K562 (cell line): ENCODE data around the gene WDR91.

Experiments used
- ELF4 ChIP-seq: fragments of 450-650 bp; formaldehyde crosslinking; IDR thresholded peaks from 2 replicates; pipeline ENCODE4 v1.4.0; 2022; ENCODE audit warnings: missing genetic modification characterization
- ELK3 ChIP-seq: fragments of 450-650 bp; formaldehyde crosslinking; IDR thresholded peaks from 2 replicates; pipeline ENCODE4 v1.4.0; 2020; ENCODE audit warnings: mild to moderate bottlenecking
- FOXA3 ChIP-seq, 2 experiments: fragments of 450-650 bp in 1 of 2; sonication (generic) in 1 of 2; formaldehyde crosslinking; IDR thresholded peaks in 1 of 2; conservative IDR thresholded peaks in 1 of 2; 2 replicates each; pipeline versions ENCODE4 v1.4.0 to v1.8.0; 2020 to 2022; ENCODE audit warnings: mild to moderate bottlenecking in 2 of 2, missing genetic modification reagents in 1 of 2
- MXI1 ChIP-seq: IDR thresholded peaks from 2 replicates; pipeline ENCODE4 v1.6.1; 2011; ENCODE audit warnings: low read depth, mild to moderate bottlenecking, improper control_type of control experiment, low read length
- ZNF668 ChIP-seq: fragments of 250-450 bp; sonication (Bioruptor Pico); IDR thresholded peaks from 2 replicates; pipeline ENCODE4 v1.8.0; 2022; ENCODE audit warnings: mild to moderate bottlenecking, inconsistent platforms
- TF ChIP-seq, protein P1 (sequence below), 3 experiments: IDR thresholded peaks in 2 of 3; conservative IDR thresholded peaks in 1 of 3; 2 replicates each; pipeline ENCODE4 v1.5.1; 2011 to 2012; ENCODE audit warnings: low read length in 3 of 3, mild to moderate bottlenecking in 3 of 3, control low read depth in 2 of 3, improper control_type of control experiment in 1 of 3, inconsistent platforms in 1 of 3, low read depth in 1 of 3, mixed read lengths in 1 of 3, moderate library complexity in 1 of 3; ENCODE audit not compliant: insufficient read depth in 2 of 3
- TF ChIP-seq, protein P2 (sequence below), 2 experiments: fragments of 450-650 bp; formaldehyde crosslinking in 1 of 2; IDR thresholded peaks; 2 replicates each; pipeline versions ENCODE4 v1.4.0 to v1.6.1; 2014 to 2020; ENCODE audit warnings: mild to moderate bottlenecking in 2 of 2, borderline replicate concordance in 1 of 2, low read depth in 1 of 2

DNA sequence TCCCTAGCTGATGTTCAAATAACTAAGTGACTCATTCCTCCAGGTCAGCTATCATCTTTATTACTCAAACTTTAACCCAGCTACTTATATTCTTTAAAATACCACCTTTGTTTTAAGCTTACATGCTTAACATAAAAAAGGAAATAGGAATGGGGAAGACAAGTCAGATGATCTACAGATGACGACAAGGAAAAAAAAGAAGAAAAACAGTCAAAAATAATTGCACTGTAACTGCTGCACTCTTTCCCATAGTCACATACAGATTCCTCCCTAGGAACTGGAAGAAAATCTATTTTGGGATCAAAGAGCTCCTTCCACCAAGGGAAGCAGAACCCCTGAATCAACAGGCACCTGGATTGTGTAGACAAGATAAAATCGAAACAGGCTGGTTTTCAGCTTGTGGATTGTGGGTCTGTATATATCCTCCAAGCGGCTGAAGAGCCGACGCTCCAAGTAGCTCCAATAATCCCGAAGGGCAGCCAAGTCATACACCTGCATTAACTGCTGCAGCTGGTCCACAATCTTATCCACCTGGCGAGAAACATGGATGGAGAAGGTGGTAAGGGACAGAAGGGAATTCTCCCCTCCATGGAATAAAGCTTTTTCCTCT, 2.0 kb downstream of the WDR91 start:
- no peak for TF ChIP-seq ELF4 (CRISPR knock-in tag)
- no peak for TF ChIP-seq ZNF668 (CRISPR knock-in tag)
- TF ChIP-seq, protein P1, sequence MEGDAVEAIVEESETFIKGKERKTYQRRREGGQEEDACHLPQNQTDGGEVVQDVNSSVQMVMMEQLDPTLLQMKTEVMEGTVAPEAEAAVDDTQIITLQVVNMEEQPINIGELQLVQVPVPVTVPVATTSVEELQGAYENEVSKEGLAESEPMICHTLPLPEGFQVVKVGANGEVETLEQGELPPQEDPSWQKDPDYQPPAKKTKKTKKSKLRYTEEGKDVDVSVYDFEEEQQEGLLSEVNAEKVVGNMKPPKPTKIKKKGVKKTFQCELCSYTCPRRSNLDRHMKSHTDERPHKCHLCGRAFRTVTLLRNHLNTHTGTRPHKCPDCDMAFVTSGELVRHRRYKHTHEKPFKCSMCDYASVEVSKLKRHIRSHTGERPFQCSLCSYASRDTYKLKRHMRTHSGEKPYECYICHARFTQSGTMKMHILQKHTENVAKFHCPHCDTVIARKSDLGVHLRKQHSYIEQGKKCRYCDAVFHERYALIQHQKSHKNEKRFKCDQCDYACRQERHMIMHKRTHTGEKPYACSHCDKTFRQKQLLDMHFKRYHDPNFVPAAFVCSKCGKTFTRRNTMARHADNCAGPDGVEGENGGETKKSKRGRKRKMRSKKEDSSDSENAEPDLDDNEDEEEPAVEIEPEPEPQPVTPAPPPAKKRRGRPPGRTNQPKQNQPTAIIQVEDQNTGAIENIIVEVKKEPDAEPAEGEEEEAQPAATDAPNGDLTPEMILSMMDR (IDR thresholded peaks at IDR 0.05 in 2 of 3, conservative IDR thresholded peaks at IDR 0.05 in 1 of 3; ENCODE audit: insufficient read depth in 2 of 3, low read depth in 1 of 3, low read length in 3 of 3) = no peak
- no peak for TF ChIP-seq FOXA3 (CRISPR knock-in tag; conservative IDR thresholded peaks at IDR 0.05 in 1 of 2, IDR thresholded peaks at IDR 0.05 in 1 of 2)
- no peak for TF ChIP-seq ELK3 (CRISPR knock-in tag)
- no peak for TF ChIP-seq MXI1
- TF ChIP-seq, protein P2, sequence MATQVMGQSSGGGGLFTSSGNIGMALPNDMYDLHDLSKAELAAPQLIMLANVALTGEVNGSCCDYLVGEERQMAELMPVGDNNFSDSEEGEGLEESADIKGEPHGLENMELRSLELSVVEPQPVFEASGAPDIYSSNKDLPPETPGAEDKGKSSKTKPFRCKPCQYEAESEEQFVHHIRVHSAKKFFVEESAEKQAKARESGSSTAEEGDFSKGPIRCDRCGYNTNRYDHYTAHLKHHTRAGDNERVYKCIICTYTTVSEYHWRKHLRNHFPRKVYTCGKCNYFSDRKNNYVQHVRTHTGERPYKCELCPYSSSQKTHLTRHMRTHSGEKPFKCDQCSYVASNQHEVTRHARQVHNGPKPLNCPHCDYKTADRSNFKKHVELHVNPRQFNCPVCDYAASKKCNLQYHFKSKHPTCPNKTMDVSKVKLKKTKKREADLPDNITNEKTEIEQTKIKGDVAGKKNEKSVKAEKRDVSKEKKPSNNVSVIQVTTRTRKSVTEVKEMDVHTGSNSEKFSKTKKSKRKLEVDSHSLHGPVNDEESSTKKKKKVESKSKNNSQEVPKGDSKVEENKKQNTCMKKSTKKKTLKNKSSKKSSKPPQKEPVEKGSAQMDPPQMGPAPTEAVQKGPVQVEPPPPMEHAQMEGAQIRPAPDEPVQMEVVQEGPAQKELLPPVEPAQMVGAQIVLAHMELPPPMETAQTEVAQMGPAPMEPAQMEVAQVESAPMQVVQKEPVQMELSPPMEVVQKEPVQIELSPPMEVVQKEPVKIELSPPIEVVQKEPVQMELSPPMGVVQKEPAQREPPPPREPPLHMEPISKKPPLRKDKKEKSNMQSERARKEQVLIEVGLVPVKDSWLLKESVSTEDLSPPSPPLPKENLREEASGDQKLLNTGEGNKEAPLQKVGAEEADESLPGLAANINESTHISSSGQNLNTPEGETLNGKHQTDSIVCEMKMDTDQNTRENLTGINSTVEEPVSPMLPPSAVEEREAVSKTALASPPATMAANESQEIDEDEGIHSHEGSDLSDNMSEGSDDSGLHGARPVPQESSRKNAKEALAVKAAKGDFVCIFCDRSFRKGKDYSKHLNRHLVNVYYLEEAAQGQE (IDR thresholded peaks at IDR 0.05; ENCODE audit: borderline replicate concordance) = no peak
- TF ChIP-seq, protein P2 (CRISPR knock-in tag; IDR thresholded peaks at IDR 0.05; ENCODE audit: low read depth) = no peak
